Measurements from ENCODE around the gene ZNF507. TPM values are rescaled to one million over a fixed set of nuclear protein-coding genes. Genes with fewer than 3 reads are reported as not detected.
A peak's percentile ranks its signal among the peaks of the same experiment; 100 is the strongest.

ZNF507 gene
- total and polyA plus RNA-seq, 9 of the 15 experiments (the other 6 are each of a cell fraction or from before 2014, with no cell fraction given) = 2.9 to 25.0 (median 10.4) TPM

GRCh38 chr19:32421589-32422361, 76.4 kb downstream of the ZNF507 start (continued):
- TF ChIP-seq IRF1 (CRISPR knock-in tag; IDR thresholded peaks at IDR 0.05; ENCODE audit: borderline replicate concordance) (no peak), STAT5A (IDR thresholded peaks at IDR 0.05; ENCODE audit: borderline replicate concordance, low read length) (no peak), PTTG1 (tag; IDR thresholded peaks at IDR 0.05; ENCODE audit: low read depth) (no peak), SREBF2 (CRISPR knock-in tag; IDR thresholded peaks at IDR 0.05) (no peak), ZNF316 (IDR thresholded peaks at IDR 0.05) (no peak), ZBTB1 (CRISPR knock-in tag; IDR thresholded peaks at IDR 0.05; ENCODE audit: borderline replicate concordance, low read depth) (no peak), TBP (optimal IDR thresholded peaks at IDR 0.05; ENCODE audit: low read depth, low read length) (peak; percentile 53), ZNF41 (CRISPR knock-in tag; conservative IDR thresholded peaks at IDR 0.05) (no peak), RCOR1 (IDR thresholded peaks at IDR 0.05; ENCODE audit: borderline replicate concordance in 1 of 2, low read depth in 2 of 2, low read length in 2 of 2) (peak; percentile 4 to 77; a peak in 1 of 4 replicates), GTF2E2 (tag; IDR thresholded peaks at IDR 0.05) (no peak), RERE (CRISPR knock-in tag; IDR thresholded peaks at IDR 0.05; ENCODE audit: borderline replicate concordance) (no peak), ESRRA (IDR thresholded peaks at IDR 0.05; ENCODE audit: borderline replicate concordance, low read depth) (peak; percentile 22; the same call in 1 of the 2 replicates), BRD9 (IDR thresholded peaks at IDR 0.05; ENCODE audit: low read depth, partially characterized antibody) (no peak), FOXA3 (CRISPR knock-in tag; conservative IDR thresholded peaks at IDR 0.05 in 1 of 2, IDR thresholded peaks at IDR 0.05 in 1 of 2) (no peak), TSC22D4 (tag; IDR thresholded peaks at IDR 0.05) (no peak)
- TF ChIP-seq, protein P1, sequence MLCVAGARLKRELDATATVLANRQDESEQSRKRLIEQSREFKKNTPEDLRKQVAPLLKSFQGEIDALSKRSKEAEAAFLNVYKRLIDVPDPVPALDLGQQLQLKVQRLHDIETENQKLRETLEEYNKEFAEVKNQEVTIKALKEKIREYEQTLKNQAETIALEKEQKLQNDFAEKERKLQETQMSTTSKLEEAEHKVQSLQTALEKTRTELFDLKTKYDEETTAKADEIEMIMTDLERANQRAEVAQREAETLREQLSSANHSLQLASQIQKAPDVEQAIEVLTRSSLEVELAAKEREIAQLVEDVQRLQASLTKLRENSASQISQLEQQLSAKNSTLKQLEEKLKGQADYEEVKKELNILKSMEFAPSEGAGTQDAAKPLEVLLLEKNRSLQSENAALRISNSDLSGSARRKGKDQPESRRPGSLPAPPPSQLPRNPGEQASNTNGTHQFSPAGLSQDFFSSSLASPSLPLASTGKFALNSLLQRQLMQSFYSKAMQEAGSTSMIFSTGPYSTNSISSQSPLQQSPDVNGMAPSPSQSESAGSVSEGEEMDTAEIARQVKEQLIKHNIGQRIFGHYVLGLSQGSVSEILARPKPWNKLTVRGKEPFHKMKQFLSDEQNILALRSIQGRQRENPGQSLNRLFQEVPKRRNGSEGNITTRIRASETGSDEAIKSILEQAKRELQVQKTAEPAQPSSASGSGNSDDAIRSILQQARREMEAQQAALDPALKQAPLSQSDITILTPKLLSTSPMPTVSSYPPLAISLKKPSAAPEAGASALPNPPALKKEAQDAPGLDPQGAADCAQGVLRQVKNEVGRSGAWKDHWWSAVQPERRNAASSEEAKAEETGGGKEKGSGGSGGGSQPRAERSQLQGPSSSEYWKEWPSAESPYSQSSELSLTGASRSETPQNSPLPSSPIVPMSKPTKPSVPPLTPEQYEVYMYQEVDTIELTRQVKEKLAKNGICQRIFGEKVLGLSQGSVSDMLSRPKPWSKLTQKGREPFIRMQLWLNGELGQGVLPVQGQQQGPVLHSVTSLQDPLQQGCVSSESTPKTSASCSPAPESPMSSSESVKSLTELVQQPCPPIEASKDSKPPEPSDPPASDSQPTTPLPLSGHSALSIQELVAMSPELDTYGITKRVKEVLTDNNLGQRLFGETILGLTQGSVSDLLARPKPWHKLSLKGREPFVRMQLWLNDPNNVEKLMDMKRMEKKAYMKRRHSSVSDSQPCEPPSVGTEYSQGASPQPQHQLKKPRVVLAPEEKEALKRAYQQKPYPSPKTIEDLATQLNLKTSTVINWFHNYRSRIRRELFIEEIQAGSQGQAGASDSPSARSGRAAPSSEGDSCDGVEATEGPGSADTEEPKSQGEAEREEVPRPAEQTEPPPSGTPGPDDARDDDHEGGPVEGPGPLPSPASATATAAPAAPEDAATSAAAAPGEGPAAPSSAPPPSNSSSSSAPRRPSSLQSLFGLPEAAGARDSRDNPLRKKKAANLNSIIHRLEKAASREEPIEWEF (CRISPR knock-in tag; IDR thresholded peaks at IDR 0.05) = no peak
